Activated naive CD8-positive, alpha-beta T cell treated with anti-CD3 and anti-CD28 coated beads, Interleukin-2, amount 10 ng/mL, durations not matched to agents 7 days and 5 days (primary cell): ENCODE data around the gene ZRANB1. TPM values are rescaled to one million over a fixed set of nuclear protein-coding genes. Genes with fewer than 3 reads are reported as not detected.

ENCODE experiments used
- ATAC-seq: fragments of 150-1000 bp; cut with Tn5 transposase; one replicate; pipeline ENCODE4 v1.10.0; 2021; ENCODE audit warnings: low read depth, moderate library complexity
- POLR2A ChIA-PET: fragments of 350-600 bp; sonication (Branson Sonifier 250); formaldehyde crosslinking; loops from one replicate; lab custom pipeline; 2021; ENCODE audit warnings: antibody characterized with exemption; lab: Charles Lee
- DNase-seq: peaks from one replicate; pipeline ENCODE4 v3.0.0; 2021
- H3K27ac Mint-ChIP-seq: one replicate; pipeline ENCODE4 v1.8.0; 2022; ENCODE audit warnings: mild to moderate bottlenecking, mixed read lengths
- H3K27me3 Mint-ChIP-seq: one replicate; pipeline ENCODE4 v1.8.0; 2022; ENCODE audit warnings: mild to moderate bottlenecking, moderate library complexity, mixed read lengths
- H3K36me3 Mint-ChIP-seq: one replicate; pipeline ENCODE4 v1.8.0; 2021; ENCODE audit warnings: mild to moderate bottlenecking, mixed read lengths
- H3K4me1 Mint-ChIP-seq: one replicate; pipeline ENCODE4 v1.8.0; 2021; ENCODE audit warnings: mixed read lengths
- H3K4me3 Mint-ChIP-seq: one replicate; pipeline ENCODE4 v1.8.0; 2022; ENCODE audit warnings: mild to moderate bottlenecking, moderate library complexity, mixed read lengths
- H3K9me3 Mint-ChIP-seq: one replicate; pipeline ENCODE4 v1.8.0; 2021; ENCODE audit warnings: mixed read lengths
- total RNA-seq, 2 experiments: library from RNA; stranded (reverse); gene quantifications; one replicate each; pipeline ENCODE4 v1.2.3, GENCODE V29; 2021

Gene ZRANB1
- total RNA-seq, 2 experiments from 2014 or later, result 15.3 to 15.8 TPM

GRCh38 chr10:124959564-124959963 lies 17.6 kb downstream of the ZRANB1 start:
- H3K4me3 Mint-ChIP-seq, result no peak overlapping the region
- POLR2A ChIA-PET, result no interaction called here

GRCh38 chr10:124961248-124961570 lies 19.3 kb downstream of the ZRANB1 start:
- no peaks in the 10 kb centered on the region for H3K27me3 Mint-ChIP-seq
- DNase-seq (no peak), ATAC-seq (no peak)
- POLR2A ChIA-PET, result no interaction called here
- H3K27ac Mint-ChIP-seq, result no peak overlapping the region
- no peak overlapping the region for H3K4me3 Mint-ChIP-seq
- H3K36me3 Mint-ChIP-seq, result peaks cover 9% of the 10 kb centered on the region
- peaks cover 13% of the 10 kb centered on the region for H3K4me1 Mint-ChIP-seq
- no peaks in the 10 kb centered on the region for H3K9me3 Mint-ChIP-seq

More at GRCh38 chr10:124959564-124959963, 17.6 kb downstream of the ZRANB1 start:
- DNase-seq (no peak), ATAC-seq (no peak)
- H3K27me3 Mint-ChIP-seq, result no peaks in the 10 kb centered on the region
- H3K4me1 Mint-ChIP-seq, result peaks cover 20% of the 10 kb centered on the region
- H3K36me3 Mint-ChIP-seq, result peaks cover 9% of the 10 kb centered on the region
- H3K9me3 Mint-ChIP-seq, result no peaks in the 10 kb centered on the region
- H3K27ac Mint-ChIP-seq, result no peak overlapping the region

DNA sequence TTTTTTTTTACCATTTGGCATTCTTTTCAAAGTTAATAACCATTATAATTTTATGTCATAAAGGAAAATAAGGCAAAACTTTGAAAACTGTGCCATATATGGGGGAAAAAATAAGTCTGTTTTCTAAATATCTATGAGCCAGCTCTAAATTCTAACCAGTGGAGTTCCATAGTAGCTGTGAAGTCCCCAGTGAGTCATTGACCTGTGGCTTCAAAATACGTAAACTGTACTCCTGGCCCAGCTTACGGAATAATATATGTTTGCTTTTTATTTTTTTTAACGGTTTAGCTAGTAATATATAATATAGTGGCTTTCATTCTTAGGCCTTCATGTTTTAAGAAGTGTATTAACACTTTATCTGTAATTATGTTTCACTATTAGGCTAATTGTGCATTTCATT lies 20.5 kb downstream of the ZRANB1 start:
- DNase-seq, result no peak
- H3K9me3 Mint-ChIP-seq, result no peaks in the 10 kb centered on the region
- H3K4me1 Mint-ChIP-seq, result peaks cover 11% of the 10 kb centered on the region
- no peaks in the 10 kb centered on the region for H3K27me3 Mint-ChIP-seq
- H3K36me3 Mint-ChIP-seq, result peaks cover 14% of the 10 kb centered on the region
- no peak overlapping the region for H3K4me3 Mint-ChIP-seq
- ATAC-seq, result no peak
- no peak overlapping the region for H3K27ac Mint-ChIP-seq
- POLR2A ChIA-PET, result no interaction called here

DNA sequence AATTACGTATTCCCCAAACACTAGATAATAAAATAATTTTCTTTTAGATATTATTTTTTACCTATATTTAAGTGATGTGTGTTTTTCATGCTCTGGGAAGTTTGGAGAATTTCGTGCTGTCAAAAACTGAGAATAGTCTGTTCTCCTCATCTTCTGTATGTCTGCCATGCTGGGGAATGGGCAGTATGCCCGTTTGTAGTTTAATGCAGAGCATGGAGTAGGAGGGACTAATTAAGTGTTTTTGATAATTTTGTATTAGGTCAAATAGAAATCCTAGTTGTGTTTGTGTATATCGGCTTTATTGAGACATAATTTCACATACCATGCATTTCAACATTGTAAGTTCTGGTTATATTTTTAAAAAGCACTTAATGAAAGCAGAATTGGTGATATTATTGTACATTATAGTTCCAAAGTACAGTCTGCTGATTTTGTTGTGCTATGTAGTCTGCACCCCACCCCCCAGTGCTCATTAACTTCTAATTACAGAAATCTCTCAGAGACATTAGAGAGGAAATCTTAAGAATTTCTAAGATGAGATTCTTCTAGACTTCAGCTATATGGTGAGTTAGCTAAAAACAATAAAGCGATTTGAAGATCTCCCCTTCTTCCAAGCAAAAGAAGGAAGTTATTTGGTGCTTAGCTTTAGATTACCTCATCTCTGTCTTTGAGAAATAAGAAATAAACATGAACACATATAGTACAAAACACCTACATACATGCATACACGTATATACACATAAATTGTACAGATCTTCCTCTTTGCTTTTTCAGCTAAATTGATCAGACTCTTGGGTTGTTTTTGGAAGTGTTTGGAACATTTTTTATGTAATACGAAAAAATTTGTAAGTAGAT lies 22.2 kb downstream of the ZRANB1 start:
- ATAC-seq, result no peak
- H3K9me3 Mint-ChIP-seq, result no peaks in the 10 kb centered on the region
- no peak for DNase-seq
- H3K27ac Mint-ChIP-seq, result no peak overlapping the region
- H3K36me3 Mint-ChIP-seq, result peaks cover 23% of the 10 kb centered on the region
- H3K27me3 Mint-ChIP-seq, result no peaks in the 10 kb centered on the region
- no peak overlapping the region for H3K4me3 Mint-ChIP-seq
- POLR2A ChIA-PET, result no interaction called here
- H3K4me1 Mint-ChIP-seq, result peaks cover 12% of the 10 kb centered on the region

GRCh38 chr10:124966008-124966407 lies 24.1 kb downstream of the ZRANB1 start:
- H3K4me3 Mint-ChIP-seq, result no peak overlapping the region
- H3K36me3 Mint-ChIP-seq, result peaks cover 24% of the 10 kb centered on the region
- H3K9me3 Mint-ChIP-seq, result no peaks in the 10 kb centered on the region
- ATAC-seq, result no peak
- peaks cover 13% of the 10 kb centered on the region for H3K4me1 Mint-ChIP-seq
- H3K27ac Mint-ChIP-seq, result no peak overlapping the region
- no peak for DNase-seq
- H3K27me3 Mint-ChIP-seq, result no peaks in the 10 kb centered on the region
- POLR2A ChIA-PET, result no interaction called here

DNA sequence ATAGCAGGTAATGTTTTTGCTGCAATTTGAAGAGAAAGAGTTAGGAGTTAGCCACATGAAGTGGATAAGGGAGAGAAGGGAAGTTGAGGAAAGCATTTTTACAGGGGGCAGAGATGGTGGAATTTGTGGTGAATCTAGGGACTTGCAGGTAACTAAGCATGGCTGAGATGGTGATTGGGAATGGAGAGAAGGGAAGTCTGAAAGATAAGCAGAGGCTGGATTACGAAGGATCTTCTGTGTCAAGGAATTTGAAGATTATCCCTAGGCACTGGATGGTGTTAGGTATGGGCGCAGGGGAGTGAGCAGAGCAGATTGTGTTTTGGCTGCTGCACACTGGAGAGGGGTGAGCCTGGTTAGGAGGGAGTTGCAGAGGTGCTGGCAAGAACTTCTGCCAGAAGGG lies 25.3 kb downstream of the ZRANB1 start:
- POLR2A ChIA-PET, result no interaction called here
- no peak overlapping the region for H3K27ac Mint-ChIP-seq
- no peaks in the 10 kb centered on the region for H3K9me3 Mint-ChIP-seq
- H3K4me1 Mint-ChIP-seq, result peaks cover 18% of the 10 kb centered on the region
- no peak overlapping the region for H3K4me3 Mint-ChIP-seq
- ATAC-seq, result no peak
- no peaks in the 10 kb centered on the region for H3K27me3 Mint-ChIP-seq
- no peak for DNase-seq
- peaks cover 22% of the 10 kb centered on the region for H3K36me3 Mint-ChIP-seq

- H3K36me3 Mint-ChIP-seq, result peaks cover 37% of the 10 kb centered on the region
- no peak for ATAC-seq
- peaks cover 27% of the 10 kb centered on the region for H3K4me1 Mint-ChIP-seq
These were observed 29.4 kb downstream of the ZRANB1 start for GRCh38 chr10:124971276-124971675.

DNA sequence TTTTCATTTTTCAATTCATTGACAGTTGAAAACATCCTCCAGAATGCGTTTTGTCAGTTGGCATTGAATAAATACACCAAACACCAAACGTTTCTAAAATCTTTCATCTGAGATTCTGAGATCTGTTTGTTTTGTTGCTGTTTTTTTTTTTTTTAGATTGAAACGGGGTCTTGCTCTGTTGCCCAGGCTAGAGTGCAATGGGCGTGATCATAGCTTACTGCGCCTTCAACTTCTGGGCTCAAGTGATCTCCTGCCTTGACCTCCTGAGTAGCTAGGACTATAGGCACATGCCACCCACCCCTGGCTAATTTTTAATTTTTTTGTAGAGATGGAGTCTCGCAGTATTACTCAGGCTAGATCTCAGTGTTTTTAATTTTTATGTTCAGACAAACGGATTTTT lies 30.7 kb downstream of the ZRANB1 start:
- Mint-ChIP-seq H3K4me3 (no peak overlapping the region), H3K9me3 (no peaks in the 10 kb centered on the region), H3K4me1 (peaks cover 31% of the 10 kb centered on the region), H3K36me3 (peaks cover 29% of the 10 kb centered on the region), H3K27me3 (no peaks in the 10 kb centered on the region), H3K27ac (no peak overlapping the region)
- POLR2A ChIA-PET, result no interaction called here
- ATAC-seq (no peak), DNase-seq (no peak)

More at GRCh38 chr10:124971276-124971675, 29.4 kb downstream of the ZRANB1 start:
- no peaks in the 10 kb centered on the region for H3K9me3 Mint-ChIP-seq
- H3K4me3 Mint-ChIP-seq, result no peak overlapping the region
- POLR2A ChIA-PET, result interaction anchor here (1.1 kb wide), 1 partner anchor 55 kb away, joined by 4 read pairs; no protein-coding TSS in a partner anchor
- no peaks in the 10 kb centered on the region for H3K27me3 Mint-ChIP-seq
- no peak for DNase-seq
- no peak overlapping the region for H3K27ac Mint-ChIP-seq

DNA sequence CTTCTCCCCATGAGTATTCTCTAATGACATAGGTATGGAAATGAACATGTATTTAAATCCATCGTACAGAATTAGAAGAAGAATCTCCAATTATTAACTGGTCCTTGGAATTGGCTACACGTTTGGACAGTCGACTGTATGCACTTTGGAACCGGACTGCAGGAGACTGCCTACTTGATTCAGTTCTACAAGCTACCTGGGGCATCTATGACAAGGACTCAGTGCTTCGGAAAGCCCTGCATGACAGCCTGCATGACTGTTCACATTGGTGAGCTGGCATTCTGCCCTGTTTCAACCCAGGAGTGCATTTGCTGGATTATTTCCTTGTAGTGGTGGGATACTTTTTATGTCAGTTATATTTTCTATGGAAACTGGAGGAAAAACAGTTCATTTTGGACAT lies 32.2 kb downstream of the ZRANB1 start:
- Mint-ChIP-seq H3K4me3 (no peak overlapping the region), H3K9me3 (no peaks in the 10 kb centered on the region), H3K4me1 (peaks cover 33% of the 10 kb centered on the region), H3K36me3 (peaks cover 23% of the 10 kb centered on the region), H3K27me3 (no peaks in the 10 kb centered on the region), H3K27ac (no peak overlapping the region)
- POLR2A ChIA-PET, result no interaction called here
- DNase-seq (no peak), ATAC-seq (no peak)

DNA sequence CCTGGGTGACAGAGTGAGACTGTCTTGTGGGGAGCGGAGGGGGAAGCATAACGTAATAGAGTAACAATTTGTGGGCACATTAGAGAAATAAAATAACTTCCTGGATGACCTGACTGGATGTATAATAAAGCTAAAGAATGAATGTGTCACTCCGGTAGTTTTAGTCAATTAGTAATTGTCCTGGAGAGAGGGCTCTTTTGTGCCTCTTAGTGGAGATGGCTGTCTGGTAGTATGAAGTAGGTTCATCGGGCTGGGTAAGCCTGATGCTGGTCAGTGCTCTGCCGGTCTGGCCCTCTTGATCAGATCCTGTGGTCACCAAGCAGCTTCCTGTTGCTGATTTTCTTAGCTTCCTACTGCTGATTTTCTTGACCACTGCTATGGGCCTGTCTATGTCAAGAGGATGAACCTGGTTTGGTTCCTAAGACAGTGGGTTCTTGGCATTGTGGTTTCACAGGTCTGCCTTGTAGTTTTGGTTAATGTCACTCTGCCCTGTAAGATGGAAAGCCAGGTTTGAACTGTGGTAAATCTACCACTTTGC lies 34.1 kb downstream of the ZRANB1 start:
- H3K27ac Mint-ChIP-seq, result peak overlapping the region; percentile 36
- DNase-seq (no peak), ATAC-seq (peak; percentile 67)
- peaks cover 31% of the 10 kb centered on the region for H3K36me3 Mint-ChIP-seq
- H3K27me3 Mint-ChIP-seq, result no peaks in the 10 kb centered on the region
- H3K4me1 Mint-ChIP-seq, result peaks cover 25% of the 10 kb centered on the region
- POLR2A ChIA-PET, result interaction anchor here (0.7 kb wide), 1 partner anchor 572 kb away, joined by 6 read pairs; no protein-coding TSS in a partner anchor
- H3K4me3 Mint-ChIP-seq, result no peak overlapping the region
- no peaks in the 10 kb centered on the region for H3K9me3 Mint-ChIP-seq

- POLR2A ChIA-PET, result interaction anchor here (0.6 kb wide), 2 partner anchors 32 to 47 kb away, joined by 3 read pairs; no protein-coding TSS in a partner anchor
- H3K4me3 Mint-ChIP-seq, result peak overlapping the region; percentile 13
- peaks cover 17% of the 10 kb centered on the region for H3K4me1 Mint-ChIP-seq
- H3K36me3 Mint-ChIP-seq, result peaks cover 36% of the 10 kb centered on the region
- H3K9me3 Mint-ChIP-seq, result no peaks in the 10 kb centered on the region
- no peak for DNase-seq
- ATAC-seq, result no peak
- H3K27me3 Mint-ChIP-seq, result no peaks in the 10 kb centered on the region
- H3K27ac Mint-ChIP-seq, result no peak overlapping the region
These were observed 35.2 kb downstream of the ZRANB1 start for GRCh38 chr10:124977161-124977560.

GRCh38 chr10:124977648-124978375 lies 35.9 kb downstream of the ZRANB1 start:
- H3K4me1 Mint-ChIP-seq, result peaks cover 19% of the 10 kb centered on the region
- H3K4me3 Mint-ChIP-seq, result no peak overlapping the region
- no peaks in the 10 kb centered on the region for H3K9me3 Mint-ChIP-seq
- no peaks in the 10 kb centered on the region for H3K27me3 Mint-ChIP-seq
- no peak overlapping the region for H3K27ac Mint-ChIP-seq
- ATAC-seq (no peak), DNase-seq (no peak)
- H3K36me3 Mint-ChIP-seq, result peaks cover 40% of the 10 kb centered on the region
- POLR2A ChIA-PET, result interaction anchor here (0.6 kb wide), 2 partner anchors 32 to 48 kb away, joined by 3 read pairs; no protein-coding TSS in a partner anchor

DNA sequence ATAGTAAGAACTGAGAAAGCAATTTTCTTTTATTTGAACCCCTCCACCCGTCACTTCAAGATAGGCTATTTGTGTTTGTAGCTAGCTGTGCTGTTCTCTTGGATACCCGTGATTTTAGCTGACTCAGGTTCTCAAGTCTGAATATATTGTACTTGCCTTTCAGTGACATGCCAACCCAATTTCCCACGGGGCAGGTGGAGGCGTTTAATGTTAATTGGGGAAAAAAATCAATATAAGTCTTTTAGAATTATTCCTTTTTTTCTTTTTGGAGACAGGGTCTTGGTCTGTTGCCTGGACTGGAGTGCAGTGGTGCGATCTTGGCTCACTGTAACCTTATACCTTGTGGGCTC lies 36.4 kb downstream of the ZRANB1 start:
- Mint-ChIP-seq H3K27ac (no peak overlapping the region), H3K27me3 (no peaks in the 10 kb centered on the region), H3K4me1 (peaks cover 24% of the 10 kb centered on the region), H3K9me3 (no peaks in the 10 kb centered on the region), H3K4me3 (no peak overlapping the region), H3K36me3 (peaks cover 44% of the 10 kb centered on the region)
- no peak for DNase-seq
- POLR2A ChIA-PET, result no interaction called here
- no peak for ATAC-seq
